SKM-1 treated with dmso at 0.1 percent for 144 hours (cell line): ENCODE results near the gene AOPEP.

Experiments
- DNase-seq: peaks from one replicate; lab custom pipeline; 2025; ENCODE audit not compliant: unreplicated experiment; lab: John Stamatoyannopoulos, UW

The AOPEP gene

GRCh38 chr9:94983552-94983951 lies 257.1 kb downstream of the AOPEP start:
- no peak for DNase-seq

- no peak for DNase-seq
Measured at GRCh38 chr9:94984891-94985476, 258.5 kb downstream of the AOPEP start.

GRCh38 chr9:94985649-94986048 lies 259.1 kb downstream of the AOPEP start:
- no peak for DNase-seq

- DNase-seq, result no peak
Measured at GRCh38 chr9:94987731-94988130, 261.2 kb downstream of the AOPEP start.

GRCh38 chr9:94990897-94991561 lies 264.5 kb downstream of the AOPEP start:
- no peak for DNase-seq

GRCh38 chr9:94991961-94992907 lies 265.7 kb downstream of the AOPEP start:
- DNase-seq, result no peak

GRCh38 chr9:94993160-94993820 lies 266.8 kb downstream of the AOPEP start:
- DNase-seq, result no peak

- DNase-seq, result no peak
Measured at GRCh38 chr9:94993821-94994165, 267.3 kb downstream of the AOPEP start.

GRCh38 chr9:94995048-94995693 lies 268.7 kb downstream of the AOPEP start:
- no peak for DNase-seq

- DNase-seq, result no peak
Measured at GRCh38 chr9:94996641-94997040, 270.1 kb downstream of the AOPEP start.

- no peak for DNase-seq
Measured at GRCh38 chr9:94997727-94998126, 271.2 kb downstream of the AOPEP start.

- no peak for DNase-seq
Measured at GRCh38 chr9:94999832-95000231, 273.3 kb downstream of the AOPEP start.

- DNase-seq, result no peak
Measured at GRCh38 chr9:95000821-95001220, 274.3 kb downstream of the AOPEP start.

GRCh38 chr9:95001720-95002119 lies 275.2 kb downstream of the AOPEP start:
- DNase-seq, result no peak

GRCh38 chr9:95003689-95004410 lies 277.4 kb downstream of the AOPEP start:
- DNase-seq, result no peak

- DNase-seq, result peak; percentile 2
Measured at GRCh38 chr9:95004411-95005277, 278.1 kb downstream of the AOPEP start.

- DNase-seq, result no peak
Measured at GRCh38 chr9:95005278-95006143, 279.0 kb downstream of the AOPEP start.

- DNase-seq, result no peak
Measured at GRCh38 chr9:95007226-95007869, 280.8 kb downstream of the AOPEP start.
